GM19455 (cell line): Measurements from ENCODE around the gene RBFOX2.

ENCODE experiments used
- ATAC-seq: cut with Tn5 transposase; IDR thresholded peaks from one replicate; pipeline ENCODE4 v1.9.1; 2021; ENCODE audit not compliant: unreplicated experiment

RBFOX2 gene

DNA sequence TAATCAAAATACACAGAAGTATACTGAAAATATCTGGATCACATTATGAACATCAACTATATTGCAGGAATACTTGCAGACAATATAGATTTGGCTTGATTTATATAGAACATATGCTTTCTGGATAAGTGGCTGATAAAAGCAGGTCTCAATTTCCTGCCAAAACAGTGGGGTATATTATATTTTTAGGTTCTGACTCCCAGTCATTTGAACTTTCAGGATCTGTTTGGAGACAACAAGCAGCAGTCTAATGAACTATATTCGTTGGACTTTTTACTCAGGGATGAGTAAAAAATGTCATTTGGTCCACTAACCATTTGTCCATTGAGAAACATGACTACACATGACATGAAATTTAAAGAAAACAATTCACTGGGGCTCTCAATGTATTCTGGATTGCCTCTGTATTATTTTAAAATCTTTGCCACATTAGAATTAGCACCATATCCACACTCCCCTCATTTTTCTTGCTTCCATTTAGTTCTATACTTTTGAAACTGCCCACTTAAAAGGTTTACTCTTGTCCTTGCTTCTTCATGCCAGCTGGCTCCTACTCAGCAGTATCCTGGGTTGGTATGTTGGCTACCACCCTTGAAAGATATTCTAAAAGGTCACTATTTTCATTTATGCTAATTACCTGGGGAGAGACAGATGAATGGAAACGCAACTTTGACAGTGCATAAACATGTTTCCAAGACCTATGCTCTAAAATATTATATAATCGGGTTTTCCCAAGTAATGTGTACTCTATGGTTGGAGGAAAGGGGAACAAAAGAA lies 157.9 kb downstream of the RBFOX2 start:
- ATAC-seq, result no peak

- ATAC-seq, result no peak
Observed at GRCh38 chr22:35868938-35869337, 159.7 kb downstream of the RBFOX2 start.

DNA sequence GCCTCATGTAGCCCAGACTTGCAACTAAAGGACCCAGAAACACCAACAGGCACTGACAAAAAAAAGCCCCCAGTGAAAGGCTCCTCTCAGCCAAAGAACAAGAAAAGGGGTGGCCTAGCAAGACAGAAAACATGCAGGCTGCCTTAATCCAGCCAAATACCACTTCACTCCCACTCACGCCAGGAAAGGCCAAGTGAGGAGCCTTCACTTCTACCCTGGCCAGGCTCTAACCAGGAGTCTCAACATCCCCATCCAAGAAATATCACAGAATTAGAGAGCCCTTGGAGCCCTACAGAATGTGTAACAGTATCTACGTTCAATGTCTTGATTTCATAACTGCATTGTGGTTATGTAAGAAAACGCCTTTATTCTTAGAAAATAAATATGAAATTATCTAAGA lies 162.0 kb downstream of the RBFOX2 start:
- no peak for ATAC-seq

DNA sequence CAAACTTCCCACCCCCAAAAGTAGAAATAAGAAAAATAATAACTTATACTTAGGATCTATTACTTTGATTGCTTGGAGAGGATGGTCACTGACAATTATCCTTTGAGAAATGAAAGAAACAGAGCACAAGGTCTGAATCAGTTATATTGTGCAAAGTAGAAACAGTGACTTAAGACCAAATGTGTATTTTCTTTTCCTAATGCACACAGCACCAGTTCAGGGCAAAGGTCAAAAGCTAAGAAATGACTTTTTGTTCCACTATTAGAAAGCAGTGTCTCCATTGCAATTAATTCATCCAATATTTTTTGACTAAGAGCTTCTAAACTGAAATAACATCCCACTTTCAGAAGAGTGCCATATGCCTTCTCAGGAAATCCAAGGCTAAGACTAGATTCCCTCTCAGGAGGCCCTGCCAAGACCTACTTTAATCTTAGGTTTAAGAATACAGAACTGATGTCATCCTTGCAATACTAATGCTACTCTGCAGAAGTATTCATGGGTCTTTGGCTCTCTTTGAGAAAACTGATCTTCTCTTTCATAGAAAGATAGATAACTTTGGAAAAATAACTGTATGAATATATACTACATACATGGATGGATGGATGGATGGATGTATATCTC lies 164.0 kb downstream of the RBFOX2 start:
- ATAC-seq, result no peak

DNA sequence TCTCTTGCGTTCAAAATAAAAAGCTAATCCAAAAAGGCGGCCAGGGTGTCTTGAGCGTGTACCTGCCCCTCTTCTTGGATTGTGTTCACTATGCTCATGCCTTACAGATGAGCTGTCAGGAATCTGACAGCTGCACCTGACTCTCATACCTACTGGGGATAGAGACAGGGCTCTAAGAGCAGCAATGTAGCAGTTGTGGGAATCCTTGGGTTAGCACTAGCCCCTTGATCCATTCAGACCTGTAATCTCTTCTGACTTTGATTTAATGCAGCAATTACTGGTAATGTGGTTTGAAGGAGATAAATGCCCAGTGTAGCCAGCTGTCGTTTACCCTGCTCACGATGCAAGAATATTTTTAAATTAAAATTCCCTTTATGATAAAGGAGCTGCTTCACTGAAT lies 165.2 kb downstream of the RBFOX2 start:
- ATAC-seq, result no peak

GRCh38 chr22:35862697-35863096 lies 165.9 kb downstream of the RBFOX2 start:
- ATAC-seq, result no peak

GRCh38 chr22:35861451-35861850 lies 167.2 kb downstream of the RBFOX2 start:
- no peak for ATAC-seq

DNA sequence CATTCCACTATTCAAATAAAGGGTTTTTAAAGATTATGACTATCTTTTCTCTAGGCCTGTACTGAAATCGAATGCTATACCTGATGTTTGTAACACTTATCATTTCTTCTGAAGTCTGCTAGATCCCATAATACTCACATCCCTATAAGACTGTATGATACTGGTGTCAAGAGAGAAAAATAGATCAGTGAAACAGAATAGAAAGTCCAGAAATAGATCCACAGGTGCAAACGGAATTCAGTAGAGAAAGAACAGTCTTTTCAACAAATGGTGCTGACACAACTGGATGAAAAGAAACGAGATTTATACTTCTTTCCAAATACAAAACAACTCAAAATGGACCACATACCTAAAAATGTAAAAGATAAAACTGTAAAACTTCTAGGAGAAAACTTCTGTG lies 167.8 kb downstream of the RBFOX2 start:
- no peak for ATAC-seq

- ATAC-seq, result no peak
Observed at GRCh38 chr22:35860087-35860733, 168.4 kb downstream of the RBFOX2 start.

DNA sequence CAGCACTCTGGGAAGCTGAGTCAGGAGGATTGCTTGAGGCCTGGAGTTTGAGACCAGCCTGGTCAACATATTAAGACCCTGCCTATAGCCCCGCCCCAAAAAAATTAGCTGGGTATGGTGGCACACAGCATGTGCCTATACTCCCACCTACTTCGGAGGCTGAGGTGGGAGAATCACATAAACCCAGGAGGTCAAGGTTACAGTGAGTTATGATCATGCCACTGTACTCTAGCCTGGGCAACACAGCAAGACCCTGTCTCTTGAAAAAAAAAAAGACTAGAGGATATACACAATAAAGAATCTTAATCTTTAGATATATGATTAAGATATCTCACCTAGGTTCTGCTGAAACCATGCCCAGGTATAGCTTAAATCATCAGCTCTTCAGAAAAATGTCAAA lies 174.3 kb downstream of the RBFOX2 start:
- ATAC-seq, result no peak

GRCh38 chr22:35852076-35852475 lies 176.5 kb downstream of the RBFOX2 start:
- no peak for ATAC-seq

- no peak for ATAC-seq
Observed at GRCh38 chr22:35850831-35851230, 177.8 kb downstream of the RBFOX2 start.

GRCh38 chr22:35846804-35847203 lies 181.8 kb downstream of the RBFOX2 start:
- no peak for ATAC-seq

DNA sequence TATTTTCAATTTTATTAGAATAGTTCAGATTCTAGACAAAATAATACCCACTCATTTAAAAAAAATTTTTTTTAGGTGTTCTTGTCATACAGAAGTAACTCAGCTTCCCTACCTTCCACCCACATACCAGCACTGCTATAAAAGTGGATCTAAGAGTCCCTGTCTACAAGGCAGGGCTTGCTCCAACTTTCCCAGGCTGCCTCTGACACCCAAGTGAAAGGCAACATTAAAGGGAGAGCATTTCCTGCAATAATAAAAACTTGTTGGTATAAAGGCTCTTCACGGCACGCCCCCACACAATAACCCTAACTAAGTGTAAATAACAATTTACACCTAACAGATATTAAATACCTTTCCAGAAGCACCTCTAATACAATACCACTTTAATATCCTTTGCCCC lies 183.7 kb downstream of the RBFOX2 start:
- no peak for ATAC-seq

DNA sequence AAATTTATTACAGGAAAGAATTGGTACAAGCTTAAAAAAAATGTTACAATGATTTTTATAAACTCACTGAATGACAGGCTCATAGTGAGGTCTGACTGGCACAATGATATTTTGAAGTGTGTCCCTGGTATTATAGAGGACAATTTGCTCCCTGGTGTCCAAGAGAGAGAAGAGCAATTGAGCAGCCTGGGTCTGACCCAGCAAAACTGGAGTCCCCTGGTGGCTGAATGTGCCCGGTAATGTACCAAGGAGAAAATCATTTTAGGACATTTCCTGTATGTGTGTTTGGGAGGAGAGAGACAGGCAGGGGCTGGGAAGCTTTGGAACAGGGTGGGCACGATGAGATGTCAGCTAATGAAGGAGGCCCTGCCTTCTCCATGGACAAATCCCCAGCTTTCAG lies 185.7 kb downstream of the RBFOX2 start:
- no peak for ATAC-seq

DNA sequence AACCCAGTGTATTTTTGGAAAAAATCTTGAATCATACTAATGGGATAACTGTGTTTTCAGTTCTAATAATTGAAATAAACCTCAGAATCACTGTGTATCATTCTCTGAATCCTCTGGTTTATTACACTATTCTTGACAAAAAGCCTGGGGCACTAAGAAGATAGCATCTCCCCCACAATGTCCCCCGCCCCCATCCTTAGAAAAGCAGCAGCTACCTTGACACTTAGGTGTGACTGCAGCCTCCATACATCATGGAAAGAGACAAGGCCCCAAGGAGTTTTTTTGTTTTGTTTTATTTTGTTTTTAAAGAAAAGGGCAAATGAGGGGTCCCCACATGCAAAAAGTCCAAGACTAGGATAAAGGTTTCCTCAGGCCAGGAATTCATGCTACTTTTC lies 186.1 kb downstream of the RBFOX2 start:
- no peak for ATAC-seq

DNA sequence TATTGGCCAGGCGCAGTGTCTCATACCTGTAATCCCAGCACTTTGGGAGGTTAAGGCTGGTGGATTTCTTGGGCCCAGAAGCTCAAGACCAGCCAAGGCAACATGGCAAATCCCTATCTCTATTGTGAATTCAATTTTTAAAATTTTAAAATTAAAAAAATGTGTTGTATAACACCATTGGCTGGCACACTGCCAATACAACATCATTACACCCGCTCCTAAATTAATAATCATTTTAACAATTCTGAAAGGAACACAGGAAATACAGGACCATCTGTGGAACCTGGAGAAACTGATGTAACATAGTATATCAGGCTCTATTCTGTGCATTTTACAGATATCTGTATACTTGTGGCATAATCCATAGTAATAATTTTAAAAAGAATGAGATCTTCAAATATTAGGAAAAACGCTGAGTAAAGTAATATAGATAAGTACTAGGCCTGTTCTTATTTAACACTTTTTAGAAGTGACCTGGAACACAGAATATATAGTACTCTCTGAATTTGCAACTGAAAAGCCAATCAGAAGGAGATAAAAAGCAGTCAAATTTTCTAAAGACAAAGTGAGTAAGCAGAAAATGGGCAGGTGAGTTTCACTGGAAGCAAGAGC lies 186.6 kb downstream of the RBFOX2 start:
- no peak for ATAC-seq

- ATAC-seq, result no peak
Observed at GRCh38 chr22:35840302-35840739, 188.3 kb downstream of the RBFOX2 start.

DNA sequence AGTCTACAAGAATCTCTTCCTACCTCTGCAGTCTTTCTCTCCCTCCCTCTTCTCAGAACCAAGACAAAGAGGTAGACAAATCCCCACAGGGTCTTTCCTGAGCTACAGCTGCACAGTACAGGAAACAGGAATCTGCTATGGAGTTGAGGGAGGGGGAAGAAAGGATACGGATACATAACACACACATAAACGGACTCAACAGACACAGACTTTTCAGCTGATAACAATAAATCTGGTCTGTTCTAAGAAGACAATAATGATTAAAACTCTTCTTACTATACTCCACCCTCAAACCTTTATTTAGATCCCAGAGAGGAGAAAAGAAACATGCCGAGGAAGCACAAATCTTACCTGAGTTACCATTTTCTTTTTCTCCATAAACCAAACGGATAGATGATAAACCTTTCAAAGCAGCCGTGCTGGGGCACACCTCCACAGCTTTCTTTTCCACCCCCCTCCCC lies 188.8 kb downstream of the RBFOX2 start:
- ATAC-seq, result no peak

- ATAC-seq, result no peak
Observed at GRCh38 chr22:35838855-35839576, 189.6 kb downstream of the RBFOX2 start.

DNA sequence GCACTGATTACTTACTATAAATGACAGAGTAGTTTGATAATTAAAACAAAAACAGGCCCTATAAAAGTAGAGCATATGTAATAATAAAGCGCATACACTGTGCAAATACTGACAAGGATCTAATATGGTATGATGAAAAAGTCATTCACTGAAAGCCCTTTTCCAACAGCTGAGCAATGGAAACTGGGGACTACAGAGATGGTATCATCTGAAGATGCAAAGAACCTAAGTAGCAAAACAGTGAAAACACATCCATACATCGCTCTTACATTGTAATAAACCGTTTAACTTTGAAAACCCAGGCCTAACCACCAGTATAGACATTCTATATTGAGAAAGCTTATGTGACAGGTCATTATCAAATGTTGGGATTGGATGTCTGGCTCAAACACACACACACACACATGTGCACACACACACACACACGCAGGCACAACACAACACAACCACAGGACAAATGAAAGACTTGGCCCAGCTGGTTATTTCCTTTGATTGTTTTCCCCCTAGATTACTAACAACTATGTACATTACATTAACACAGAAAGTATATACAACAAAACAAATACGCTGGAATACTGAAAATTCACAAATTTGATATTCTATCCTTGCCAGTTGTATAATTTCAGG lies 191.4 kb downstream of the RBFOX2 start:
- ATAC-seq, result no peak
